Activated naive CD4-positive, alpha-beta T cell treated with anti-CD3 and anti-CD28 coated beads for 36 hours (primary cell): Measurements from ENCODE around the gene CCDC188. TPM values are rescaled to one million over a fixed set of nuclear protein-coding genes. Genes with fewer than 3 reads are reported as not detected.

Source experiments
- CTCF ChIA-PET: fragments of 350-600 bp; sonication (Branson Sonifier 250); formaldehyde crosslinking; loops from one replicate; lab custom pipeline; 2021; ENCODE audit warnings: antibody characterized with exemption; lab: Charles Lee
- DNase-seq: peaks from one replicate; pipeline ENCODE4 v3.0.0-alpha.2; 2020
- H3K27ac Mint-ChIP-seq: one replicate; pipeline ENCODE4 v1.8.0; 2021; ENCODE audit warnings: mild to moderate bottlenecking, mixed read lengths
- H3K27me3 Mint-ChIP-seq: one replicate; pipeline ENCODE4 v1.8.0; 2021; ENCODE audit warnings: low read depth, mixed read lengths
- H3K36me3 Mint-ChIP-seq: one replicate; pipeline ENCODE4 v1.8.0; 2021; ENCODE audit warnings: low read depth, mixed read lengths
- H3K4me1 Mint-ChIP-seq: one replicate; pipeline ENCODE4 v1.8.0; 2021; ENCODE audit warnings: low read depth, mixed read lengths
- H3K4me3 Mint-ChIP-seq: one replicate; pipeline ENCODE4 v1.8.0; 2021; ENCODE audit warnings: mild to moderate bottlenecking, moderate library complexity, mixed read lengths
- H3K9me3 Mint-ChIP-seq: one replicate; pipeline ENCODE4 v1.8.0; 2021; ENCODE audit warnings: mixed read lengths
- intact Hi-C: fragments of 100-400 bp; cut with micrococcal nuclease; formaldehyde crosslinking; loops from one replicate; pipeline ENCODE4 v1.15.1; 2023
- total RNA-seq, 2 experiments: library from RNA; stranded (reverse); gene quantifications; one replicate each; pipeline ENCODE4 v1.2.3, GENCODE V29; 2021

The CCDC188 gene
- total RNA-seq, 2 experiments from 2014 or later, result not detected

GRCh38 chr22:20159076-20159475 lies 8.2 kb upstream of the CCDC188 start:
- H3K36me3 Mint-ChIP-seq, result no peaks in the 10 kb centered on the region
- no peak for DNase-seq
- intact Hi-C loops, result no loop called here
- H3K27ac Mint-ChIP-seq, result no peak overlapping the region
- CTCF ChIA-PET, result no interaction called here
- no peak overlapping the region for H3K4me3 Mint-ChIP-seq
- H3K9me3 Mint-ChIP-seq, result no peaks in the 10 kb centered on the region
- H3K27me3 Mint-ChIP-seq, result peaks cover 3% of the 10 kb centered on the region
- no peaks in the 10 kb centered on the region for H3K4me1 Mint-ChIP-seq

GRCh38 chr22:20158391-20159036 lies 7.7 kb upstream of the CCDC188 start:
- intact Hi-C loops, result no loop called here
- CTCF ChIA-PET, result no interaction called here

GRCh38 chr22:20157430-20158183 lies 6.8 kb upstream of the CCDC188 start:
- Mint-ChIP-seq H3K36me3 (no peaks in the 10 kb centered on the region), H3K4me1 (no peaks in the 10 kb centered on the region), H3K4me3 (no peak overlapping the region), H3K9me3 (no peaks in the 10 kb centered on the region), H3K27me3 (peaks cover 3% of the 10 kb centered on the region), H3K27ac (no peak overlapping the region)
- CTCF ChIA-PET, result interaction anchor here (0.7 to 1.5 kb wide), 12 partner anchors 10 to 299 kb away, joined by 3 to 13 read pairs (median 4); no protein-coding TSS in a partner anchor
- no peak for DNase-seq
- intact Hi-C loops, result loop anchor here (1.0 to 2.0 kb wide), 4 partner anchors 81 to 299 kb away; partner anchors contain the start of gene RTN4R

More at GRCh38 chr22:20158391-20159036, 7.7 kb upstream of the CCDC188 start:
- Mint-ChIP-seq H3K4me3 (no peak overlapping the region), H3K4me1 (no peaks in the 10 kb centered on the region), H3K27ac (no peak overlapping the region), H3K27me3 (peaks cover 3% of the 10 kb centered on the region), H3K9me3 (no peaks in the 10 kb centered on the region), H3K36me3 (no peaks in the 10 kb centered on the region)
- DNase-seq, result no peak

- intact Hi-C loops, result loop anchor here (1.0 to 2.0 kb wide), 4 partner anchors 81 to 300 kb away; partner anchors contain the start of gene RTN4R
These were observed 6.0 kb upstream of the CCDC188 start for GRCh38 chr22:20156611-20157429.

GRCh38 chr22:20156042-20156389 lies 5.2 kb upstream of the CCDC188 start:
- no peaks in the 10 kb centered on the region for H3K9me3 Mint-ChIP-seq
- no peak for DNase-seq
- H3K27ac Mint-ChIP-seq, result no peak overlapping the region
- H3K36me3 Mint-ChIP-seq, result no peaks in the 10 kb centered on the region
- H3K4me1 Mint-ChIP-seq, result no peaks in the 10 kb centered on the region
- peaks cover 3% of the 10 kb centered on the region for H3K27me3 Mint-ChIP-seq
- no peak overlapping the region for H3K4me3 Mint-ChIP-seq
- CTCF ChIA-PET, result interaction anchor here (1.2 kb wide), 1 partner anchor 129 kb away, joined by 3 read pairs; no protein-coding TSS in a partner anchor
- intact Hi-C loops, result loop anchor here (2.0 kb wide), 1 partner anchor 301 kb away; no protein-coding TSS in a partner anchor

More at GRCh38 chr22:20156611-20157429, 6.0 kb upstream of the CCDC188 start:
- DNase-seq, result peak; percentile 90
- Mint-ChIP-seq H3K9me3 (no peaks in the 10 kb centered on the region), H3K27ac (no peak overlapping the region), H3K27me3 (peaks cover 3% of the 10 kb centered on the region), H3K4me1 (no peaks in the 10 kb centered on the region), H3K4me3 (no peak overlapping the region), H3K36me3 (no peaks in the 10 kb centered on the region)
- CTCF ChIA-PET, result interaction anchor here (0.5 to 1.5 kb wide), 15 partner anchors 11 to 300 kb away, joined by 3 to 13 read pairs (median 4); no protein-coding TSS in a partner anchor

- Mint-ChIP-seq H3K27me3 (peaks cover 3% of the 10 kb centered on the region), H3K9me3 (no peaks in the 10 kb centered on the region), H3K27ac (no peak overlapping the region), H3K4me3 (no peak overlapping the region), H3K36me3 (no peaks in the 10 kb centered on the region), H3K4me1 (no peaks in the 10 kb centered on the region)
- no peak for DNase-seq
- CTCF ChIA-PET, result interaction anchor here (1.2 kb wide), 1 partner anchor 130 kb away, joined by 3 read pairs; no protein-coding TSS in a partner anchor
- intact Hi-C loops, result loop anchor here (2.0 kb wide), 1 partner anchor 301 kb away; no protein-coding TSS in a partner anchor
These were observed 4.6 kb upstream of the CCDC188 start for GRCh38 chr22:20155330-20156041.

- H3K27me3 Mint-ChIP-seq, result peaks cover 3% of the 10 kb centered on the region
- CTCF ChIA-PET, result interaction anchor here (0.8 to 1.0 kb wide), 2 partner anchors 84 to 90 kb away, joined by 3 read pairs; no protein-coding TSS in a partner anchor
- no peaks in the 10 kb centered on the region for H3K4me1 Mint-ChIP-seq
- no peaks in the 10 kb centered on the region for H3K36me3 Mint-ChIP-seq
- intact Hi-C loops, result no loop called here
- H3K9me3 Mint-ChIP-seq, result no peaks in the 10 kb centered on the region
- no peak overlapping the region for H3K27ac Mint-ChIP-seq
- no peak overlapping the region for H3K4me3 Mint-ChIP-seq
- DNase-seq, result no peak
These were observed 3.8 kb upstream of the CCDC188 start for GRCh38 chr22:20154602-20155187.

- CTCF ChIA-PET, result interaction anchor here (0.8 to 1.0 kb wide), 2 partner anchors 85 to 91 kb away, joined by 3 read pairs; no protein-coding TSS in a partner anchor
- H3K4me3 Mint-ChIP-seq, result no peak overlapping the region
- H3K9me3 Mint-ChIP-seq, result no peaks in the 10 kb centered on the region
- intact Hi-C loops, result no loop called here
- no peak overlapping the region for H3K27ac Mint-ChIP-seq
- peaks cover 3% of the 10 kb centered on the region for H3K27me3 Mint-ChIP-seq
- no peaks in the 10 kb centered on the region for H3K36me3 Mint-ChIP-seq
- no peak for DNase-seq
- H3K4me1 Mint-ChIP-seq, result no peaks in the 10 kb centered on the region
These were observed 3.1 kb upstream of the CCDC188 start for GRCh38 chr22:20153945-20154344.

GRCh38 chr22:20152464-20152890 lies 1.6 kb upstream of the CCDC188 start:
- intact Hi-C loops, result no loop called here
- Mint-ChIP-seq H3K36me3 (no peaks in the 10 kb centered on the region), H3K9me3 (no peaks in the 10 kb centered on the region), H3K4me3 (no peak overlapping the region), H3K27me3 (peaks cover 3% of the 10 kb centered on the region), H3K4me1 (no peaks in the 10 kb centered on the region), H3K27ac (no peak overlapping the region)
- CTCF ChIA-PET, result no interaction called here
- DNase-seq, result no peak

- Mint-ChIP-seq H3K27ac (no peak overlapping the region), H3K9me3 (no peaks in the 10 kb centered on the region)
- CTCF ChIA-PET, result interaction anchor here (0.6 kb wide), 1 partner anchor 1685 kb away, joined by 4 read pairs; no protein-coding TSS in a partner anchor
These were observed 377 bp upstream of the CCDC188 start for GRCh38 chr22:20151276-20151588.

More at GRCh38 chr22:20151276-20151588, 377 bp upstream of the CCDC188 start:
- Mint-ChIP-seq H3K27me3 (no peaks in the 10 kb centered on the region), H3K36me3 (no peaks in the 10 kb centered on the region), H3K4me3 (no peak overlapping the region), H3K4me1 (no peaks in the 10 kb centered on the region)
- intact Hi-C loops, result no loop called here
- no peak for DNase-seq
